ENCODE results near the gene LITAF. TPM values are rescaled to one million over a fixed set of nuclear protein-coding genes. Genes with fewer than 3 reads are reported as not detected.
A peak's percentile ranks its signal among the peaks of the same experiment; 100 is the strongest.

The LITAF gene
- total RNA-seq, 2 donors from 2014 or later = 36.6 to 62.9 TPM

- H3K27me3 ChIP-seq (ENCODE audit: control insufficient read depth, insufficient read depth, low read length, poor library complexity, severe bottlenecking) = no peaks in the 10 kb centered on the region
- no peak overlapping the region for H3K4me3 Mint-ChIP-seq
- no peaks in the 10 kb centered on the region for H3K36me3 Mint-ChIP-seq (ENCODE audit: low read depth)
- H3K4me1 ChIP-seq (ENCODE audit: control insufficient read depth, insufficient read depth, low read length) = no peaks in the 10 kb centered on the region
- H3K27ac ChIP-seq (ENCODE audit: low read depth, low read length) = no peak overlapping the region
- H3K4me3 ChIP-seq (ENCODE audit: low read length) = no peak overlapping the region
- no peaks in the 10 kb centered on the region for H3K36me3 ChIP-seq (ENCODE audit: control insufficient read depth, insufficient read depth, low read length)
- H3K4me1 Mint-ChIP-seq = peaks cover 11% of the 10 kb centered on the region
- no peak for DNase-seq
- H3K27me3 Mint-ChIP-seq (ENCODE audit: insufficient read depth) = peaks cover 22% of the 10 kb centered on the region
- H3K9me3 Mint-ChIP-seq = no peaks in the 10 kb centered on the region
- H3K9ac ChIP-seq (ENCODE audit: extremely low read depth, low read length, poor library complexity, severe bottlenecking) = no peak overlapping the region
- H3K27ac Mint-ChIP-seq = no peak overlapping the region
- no peaks in the 10 kb centered on the region for H3K9me3 ChIP-seq (ENCODE audit: control insufficient read depth, low read length)
- TF ChIP-seq CTCF (conservative IDR thresholded peaks at IDR 0.05) = no peak
- WGBS, 2 experiments (ENCODE audit: insufficient coverage in 1 of 2, insufficient read length in 1 of 2) = 88 to 91% methylated on average over 6 of the region's 7 CpGs
Measured at GRCh38 chr16:11588321-11589197, 1.8 kb upstream of the LITAF start.

- TF ChIP-seq CTCF (conservative IDR thresholded peaks at IDR 0.05) = no peak
- H3K36me3 ChIP-seq (ENCODE audit: control insufficient read depth, insufficient read depth, low read length) = no peaks in the 10 kb centered on the region
- Mint-ChIP-seq H3K27ac (no peak overlapping the region), H3K27me3 (ENCODE audit: insufficient read depth) (peaks cover 28% of the 10 kb centered on the region), H3K36me3 (ENCODE audit: low read depth) (no peaks in the 10 kb centered on the region), H3K4me3 (peak overlapping the region; percentile 75), H3K4me1 (peaks cover 16% of the 10 kb centered on the region), H3K9me3 (no peaks in the 10 kb centered on the region)
- peak overlapping the region; percentile 1 for H3K9ac ChIP-seq (ENCODE audit: extremely low read depth, low read length, poor library complexity, severe bottlenecking)
- DNase-seq = no peak
- no peaks in the 10 kb centered on the region for H3K27me3 ChIP-seq (ENCODE audit: control insufficient read depth, insufficient read depth, low read length, poor library complexity, severe bottlenecking)
- no peaks in the 10 kb centered on the region for H3K4me1 ChIP-seq (ENCODE audit: control insufficient read depth, insufficient read depth, low read length)
- no peaks in the 10 kb centered on the region for H3K9me3 ChIP-seq (ENCODE audit: control insufficient read depth, low read length)
- 90 to 98% methylated on average over 7 to 14 of the region's 14 CpGs for WGBS, 2 experiments (ENCODE audit: insufficient coverage in 1 of 2, insufficient read length in 1 of 2)
- peak overlapping the region; percentile 73 for H3K4me3 ChIP-seq (ENCODE audit: low read length)
- H3K27ac ChIP-seq (ENCODE audit: low read depth, low read length) = no peak overlapping the region
Measured at GRCh38 chr16:11587643-11588247, 1.0 kb upstream of the LITAF start.

- Mint-ChIP-seq H3K4me3 (peak overlapping the region; percentile 75), H3K9me3 (no peaks in the 10 kb centered on the region), H3K4me1 (peaks cover 27% of the 10 kb centered on the region), H3K27me3 (ENCODE audit: insufficient read depth) (peaks cover 28% of the 10 kb centered on the region), H3K27ac (no peak overlapping the region), H3K36me3 (ENCODE audit: low read depth) (no peaks in the 10 kb centered on the region)
- Histone ChIP-seq H3K36me3 (ENCODE audit: control insufficient read depth, insufficient read depth, low read length) (no peaks in the 10 kb centered on the region), H3K27me3 (ENCODE audit: control insufficient read depth, insufficient read depth, low read length, poor library complexity, severe bottlenecking) (no peaks in the 10 kb centered on the region), H3K27ac (ENCODE audit: low read depth, low read length) (no peak overlapping the region), H3K4me3 (ENCODE audit: low read length) (peak overlapping the region; percentile 78), H3K9ac (ENCODE audit: extremely low read depth, low read length, poor library complexity, severe bottlenecking) (peak overlapping the region; percentile 25), H3K4me1 (ENCODE audit: control insufficient read depth, insufficient read depth, low read length) (peaks cover 3% of the 10 kb centered on the region), H3K9me3 (ENCODE audit: control insufficient read depth, low read length) (no peaks in the 10 kb centered on the region)
- TF ChIP-seq CTCF (conservative IDR thresholded peaks at IDR 0.05) = no peak
- 1 to 2% methylated on average over 26 to 48 of the region's 48 CpGs for WGBS, 2 experiments (ENCODE audit: insufficient coverage in 1 of 2, insufficient read length in 1 of 2)
- no peak for DNase-seq
Measured at GRCh38 chr16:11586378-11586855, 302 bp downstream of the LITAF start.
